Duodenal mucosa (tissue), 2 donors: Measurements from ENCODE around the gene PINK1.
A peak's percentile ranks its signal among the peaks of the same experiment; 100 is the strongest.

ENCODE experiments used
- H3K27ac ChIP-seq: one replicate; pipeline ENCODE4 v1.7.0; 2013; ENCODE audit warnings: low read depth, low read length
- H3K27me3 ChIP-seq, 2 donors: one replicate each; pipeline ENCODE4 v1.7.0; 2013; ENCODE audit warnings: low read length in 2 of 2, control low read depth in 1 of 2; ENCODE audit not compliant: insufficient read depth in 2 of 2, control insufficient read depth in 1 of 2
- H3K36me3 ChIP-seq, 2 donors: one replicate each; pipeline ENCODE4 v1.7.0; 2013; ENCODE audit warnings: low read length in 2 of 2, control low read depth in 1 of 2; ENCODE audit not compliant: insufficient read depth in 2 of 2, control insufficient read depth in 1 of 2
- H3K4me1 ChIP-seq, 2 donors: one replicate each; pipeline ENCODE4 v1.7.0; 2013; ENCODE audit warnings: low read length in 2 of 2, control low read depth in 1 of 2; ENCODE audit not compliant: insufficient read depth in 2 of 2, control insufficient read depth in 1 of 2
- H3K4me3 ChIP-seq, 2 donors: one replicate each; pipeline ENCODE4 v1.7.0; 2013; ENCODE audit warnings: low read length in 2 of 2, low read depth in 1 of 2
- H3K9ac ChIP-seq, 2 donors: one replicate each; pipeline ENCODE4 v1.7.0; 2013; ENCODE audit warnings: low read length in 2 of 2, low read depth in 1 of 2
- H3K9me3 ChIP-seq, 2 donors: one replicate each; pipeline ENCODE4 v1.7.0; 2013; ENCODE audit warnings: low read length in 2 of 2, control low read depth in 1 of 2; ENCODE audit not compliant: control insufficient read depth in 1 of 2

Gene PINK1

GRCh38 chr1:20633190-20634064 is at the start of gene PINK1:
PINK1 (plus strand) TSS chr1:20633458; CDS start chr1:20633549, 91 bp downstream.
- peak within 1 kb of the TSS; percentile 74 for H3K27ac ChIP-seq
- H3K9ac ChIP-seq: peak within 1 kb of the TSS; percentile 50 to 76

GRCh38 chr1:20584890-20585289 is 48.4 kb upstream of the PINK1 start:
- Histone ChIP-seq H3K9me3 (no peaks in the 10 kb centered on the region), H3K4me3 (no peak overlapping the region), H3K36me3 (no peaks in the 10 kb centered on the region), H3K27me3 (peaks cover 11 to 15% of the 10 kb centered on the region in 2 donors), H3K27ac (no peak overlapping the region), H3K4me1 (peaks cover 12 to 14% of the 10 kb centered on the region in 2 donors), H3K9ac (no peak overlapping the region)

More at GRCh38 chr1:20633190-20634064, at the start of gene PINK1:
- peaks cover 16 to 18% of the 10 kb centered on the region in 2 donors for H3K4me1 ChIP-seq
- H3K9me3 ChIP-seq: no peaks in the 10 kb centered on the region
- peaks cover 0 to 9% of the 10 kb centered on the region in 2 donors for H3K36me3 ChIP-seq
- peak within 1 kb of the TSS; percentile 79 to 86 for H3K4me3 ChIP-seq
- no peaks in the 10 kb centered on the region for H3K27me3 ChIP-seq

- H3K9me3 ChIP-seq: no peaks in the 10 kb centered on the region
- H3K4me3 ChIP-seq: no peak overlapping the region
- H3K36me3 ChIP-seq: no peaks in the 10 kb centered on the region
- peaks cover 12 to 14% of the 10 kb centered on the region in 2 donors for H3K4me1 ChIP-seq
- H3K27me3 ChIP-seq: peaks cover 16 to 25% of the 10 kb centered on the region in 2 donors
- H3K9ac ChIP-seq: no peak overlapping the region
- H3K27ac ChIP-seq: no peak overlapping the region
Measured at GRCh38 chr1:20586953-20587660, 46.2 kb upstream of the PINK1 start.

GRCh38 chr1:20587661-20588053 is 45.6 kb upstream of the PINK1 start:
- peaks cover 12 to 14% of the 10 kb centered on the region in 2 donors for H3K4me1 ChIP-seq
- H3K9ac ChIP-seq: no peak overlapping the region
- no peak overlapping the region for H3K4me3 ChIP-seq
- no peaks in the 10 kb centered on the region for H3K9me3 ChIP-seq
- H3K27me3 ChIP-seq: peaks cover 16 to 28% of the 10 kb centered on the region in 2 donors
- no peak overlapping the region for H3K27ac ChIP-seq
- H3K36me3 ChIP-seq: no peaks in the 10 kb centered on the region

GRCh38 chr1:20588634-20589225 is 44.5 kb upstream of the PINK1 start, which contains the start of gene CDA:
CDA (plus strand) TSS chr1:20589097; CDS start chr1:20589130, 33 bp downstream.
- Histone ChIP-seq H3K9ac (peak within 1 kb of the TSS in 1 of 2 donors; percentile 22), H3K4me1 (peaks cover 12 to 14% of the 10 kb centered on the region in 2 donors), H3K27ac (no peak within 1 kb of the TSS), H3K4me3 (peak within 1 kb of the TSS; percentile 46), H3K36me3 (no peaks in the 10 kb centered on the region), H3K9me3 (no peaks in the 10 kb centered on the region), H3K27me3 (peaks cover 16 to 28% of the 10 kb centered on the region in 2 donors)

GRCh38 chr1:20589331-20590278 is 43.7 kb upstream of the PINK1 start:
- H3K9me3 ChIP-seq: no peaks in the 10 kb centered on the region
- H3K27me3 ChIP-seq: peaks cover 16 to 28% of the 10 kb centered on the region in 2 donors
- no peaks in the 10 kb centered on the region for H3K36me3 ChIP-seq

GRCh38 chr1:20590306-20590777 is 42.9 kb upstream of the PINK1 start:
- Histone ChIP-seq H3K27ac (no peak overlapping the region), H3K4me1 (peaks cover 12 to 14% of the 10 kb centered on the region in 2 donors), H3K36me3 (no peaks in the 10 kb centered on the region), H3K9me3 (no peaks in the 10 kb centered on the region), H3K4me3 (peak overlapping the region in 1 of 2 donors; percentile 5), H3K9ac (no peak overlapping the region), H3K27me3 (peaks cover 16 to 28% of the 10 kb centered on the region in 2 donors)

More at GRCh38 chr1:20589331-20590278, 43.7 kb upstream of the PINK1 start:
- Histone ChIP-seq H3K9ac (peak overlapping the region in 1 of 2 donors; percentile 22), H3K4me1 (peaks cover 12 to 14% of the 10 kb centered on the region in 2 donors), H3K27ac (no peak overlapping the region), H3K4me3 (peak overlapping the region; percentile 46)

- Histone ChIP-seq H3K9me3 (no peaks in the 10 kb centered on the region), H3K4me1 (peaks cover 9 to 10% of the 10 kb centered on the region in 2 donors), H3K27me3 (peaks cover 13 to 23% of the 10 kb centered on the region in 2 donors), H3K27ac (no peak overlapping the region), H3K36me3 (no peaks in the 10 kb centered on the region), H3K4me3 (no peak overlapping the region), H3K9ac (no peak overlapping the region)
Measured at GRCh38 chr1:20593756-20594155, 39.5 kb upstream of the PINK1 start.

- H3K27ac ChIP-seq: no peak overlapping the region
- H3K4me1 ChIP-seq: peaks cover 0 to under 1% of the 10 kb centered on the region in 2 donors
- no peaks in the 10 kb centered on the region for H3K36me3 ChIP-seq
- H3K9me3 ChIP-seq: no peaks in the 10 kb centered on the region
- no peak overlapping the region for H3K4me3 ChIP-seq
- H3K27me3 ChIP-seq: peaks cover 6 to 14% of the 10 kb centered on the region in 2 donors
- no peak overlapping the region for H3K9ac ChIP-seq
Measured at GRCh38 chr1:20594746-20595145, 38.5 kb upstream of the PINK1 start.
